ENCODE data around the gene MRGPRE.
A peak's percentile ranks its signal among the peaks of the same experiment; 100 is the strongest.

MRGPRE gene

DNA sequence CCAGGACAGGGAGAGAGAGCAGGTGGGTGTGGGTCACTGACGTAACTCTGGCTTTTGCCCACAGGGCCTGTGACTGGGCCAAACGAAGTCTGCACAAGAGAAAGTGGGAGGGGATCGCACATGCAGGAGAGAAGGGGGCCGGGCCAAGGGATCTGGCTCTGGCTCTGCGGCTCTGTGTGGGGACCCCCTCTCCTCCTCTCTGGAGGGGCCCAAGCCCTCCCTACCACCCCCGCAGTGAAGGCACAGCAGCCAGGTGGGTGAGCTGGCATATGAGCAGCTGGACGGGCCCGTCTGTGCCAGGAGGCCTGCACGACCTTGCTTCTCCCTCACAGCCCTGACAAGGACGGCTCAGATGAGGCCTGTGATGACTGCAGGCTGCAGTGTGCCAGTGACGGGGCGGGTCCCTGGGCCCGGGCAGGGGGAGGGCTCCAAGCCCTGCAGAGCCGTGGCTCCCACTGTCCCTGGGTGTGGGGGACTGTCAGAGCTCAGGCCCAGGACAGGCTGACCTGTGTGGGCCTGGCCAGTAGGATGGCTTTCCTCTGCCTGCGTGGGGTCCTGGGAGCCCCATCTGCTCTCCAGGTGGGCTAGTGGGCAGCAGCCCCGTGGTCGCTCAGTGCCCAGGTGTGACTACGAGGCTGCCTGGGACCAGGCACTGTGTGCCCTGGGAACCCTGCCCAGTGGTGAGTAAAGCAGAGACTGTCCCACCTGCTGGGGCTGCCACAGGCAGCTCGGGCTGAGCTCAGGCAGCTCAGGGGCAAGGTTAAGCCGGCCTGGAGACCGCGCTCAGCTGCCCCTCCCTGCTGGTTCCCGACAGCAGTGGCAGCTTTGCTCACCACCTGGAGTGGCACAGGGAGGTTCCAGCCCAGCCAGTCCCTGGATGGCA lies 35.8 kb downstream of the MRGPRE start:
- DNase-seq, result no peak

DNA sequence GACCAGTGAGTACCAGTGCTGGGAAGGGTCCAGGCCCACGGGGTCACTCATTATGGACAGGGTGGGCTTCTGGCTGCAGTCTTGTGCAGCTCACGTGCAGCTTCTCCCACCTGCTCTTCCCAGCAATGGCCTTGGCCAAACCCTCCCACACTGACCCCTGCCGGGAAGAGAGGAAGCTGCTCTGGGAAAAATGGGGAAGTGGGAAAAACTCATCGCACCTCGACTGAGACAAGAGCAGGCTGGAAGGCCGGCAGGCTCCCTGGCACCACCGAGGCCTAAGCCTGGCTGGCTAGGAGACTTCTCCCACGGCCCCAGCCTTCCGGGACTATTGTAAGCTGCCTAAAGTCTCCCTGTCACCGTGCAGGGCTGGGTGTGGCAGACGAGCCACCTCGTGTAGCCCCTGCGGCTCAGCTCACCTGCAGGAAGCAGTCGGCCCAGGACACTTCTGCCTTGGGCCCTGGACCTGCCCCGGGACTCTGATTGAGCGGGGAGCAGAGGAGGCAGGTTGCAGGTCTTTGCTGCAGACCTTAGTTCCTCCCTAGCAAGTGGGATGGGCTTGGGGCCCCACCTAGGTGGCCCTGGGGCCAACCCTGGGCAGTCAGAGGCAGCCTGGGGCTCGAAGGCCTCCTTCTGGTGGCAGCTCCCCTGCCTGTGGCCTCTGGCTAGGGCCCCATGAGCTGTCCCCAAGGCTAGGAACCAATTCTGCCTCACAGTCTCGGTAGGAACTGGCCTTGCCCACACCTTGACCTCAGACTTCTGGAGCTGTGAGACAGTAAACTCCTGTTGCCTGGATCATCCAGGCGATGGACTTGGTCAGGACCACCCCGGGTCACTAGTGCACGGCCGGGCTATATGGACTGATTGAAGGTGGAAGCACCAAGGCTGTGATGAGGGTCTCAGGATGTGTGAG lies 36.7 kb downstream of the MRGPRE start:
- peak; percentile 16 for DNase-seq

DNA sequence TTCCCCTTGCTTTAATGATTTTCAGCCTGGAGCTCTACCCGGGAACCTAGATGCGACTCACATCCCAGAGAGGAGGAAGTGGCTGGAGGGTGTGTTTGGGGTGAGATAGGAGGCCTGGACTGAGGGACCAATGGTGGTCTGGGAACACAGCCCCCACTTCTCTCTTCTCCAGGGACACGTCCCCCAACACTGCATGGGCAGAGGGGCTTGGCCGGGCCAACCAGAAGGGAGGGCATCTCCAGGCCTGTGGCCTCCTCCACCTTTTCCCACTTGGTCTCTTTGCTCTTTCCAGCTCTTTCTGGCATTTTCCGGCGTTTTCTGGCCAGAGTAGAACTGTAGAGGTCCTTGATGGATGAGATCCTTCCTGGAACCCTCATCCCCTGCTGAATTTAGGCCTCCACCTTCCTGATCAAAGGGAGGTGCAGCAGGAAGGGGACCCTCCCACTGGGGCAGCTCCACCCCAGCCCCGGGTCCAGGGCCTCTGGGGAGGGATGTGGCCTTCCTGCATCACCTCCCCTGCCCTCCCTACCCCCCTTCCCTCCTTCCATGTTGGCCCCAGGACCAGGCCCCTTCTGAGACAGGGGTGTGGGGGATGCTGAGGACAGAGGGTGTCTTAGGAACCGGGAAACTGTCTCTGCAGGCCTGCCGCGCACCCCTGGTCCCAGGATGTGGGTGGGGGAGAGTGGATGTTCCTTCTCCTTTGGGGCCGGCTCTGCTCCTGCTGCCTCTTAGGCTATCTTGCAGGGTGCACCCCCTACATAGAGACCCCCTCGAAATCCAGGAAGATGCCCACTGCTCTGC lies 38.0 kb downstream of the MRGPRE start:
- no peak for DNase-seq

DNA sequence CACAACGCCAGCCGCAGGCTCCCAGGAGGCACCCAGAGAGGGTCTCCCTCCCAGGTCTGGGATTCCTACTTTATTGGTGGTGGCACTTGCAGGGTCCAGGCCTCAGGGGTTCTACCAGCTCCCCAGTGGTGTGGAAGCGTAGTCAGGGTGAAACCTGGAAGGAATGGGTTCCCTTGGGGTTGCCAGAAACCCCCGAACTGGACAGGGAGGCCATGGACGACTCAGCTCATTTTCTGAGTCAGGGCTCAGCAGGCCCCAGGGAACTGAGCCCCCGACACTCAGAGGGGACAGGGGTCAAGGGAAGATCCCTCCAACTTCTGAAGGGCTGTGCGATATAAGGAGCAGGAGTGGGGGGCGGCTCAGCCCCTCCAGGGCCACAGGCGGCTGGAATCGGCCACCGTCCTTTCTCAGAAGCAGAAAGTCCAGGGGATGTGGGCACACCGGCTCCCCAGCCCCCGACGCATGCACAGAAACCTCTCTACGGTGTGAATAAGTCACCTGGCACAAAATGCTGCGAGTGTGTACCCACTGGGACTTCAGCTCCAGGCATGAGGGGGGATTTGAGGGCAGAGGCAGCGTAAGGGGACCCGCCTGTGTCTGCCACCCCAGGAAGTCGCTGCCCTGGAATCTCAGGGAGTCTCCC lies 38.7 kb downstream of the MRGPRE start:
- DNase-seq, result no peak

DNA sequence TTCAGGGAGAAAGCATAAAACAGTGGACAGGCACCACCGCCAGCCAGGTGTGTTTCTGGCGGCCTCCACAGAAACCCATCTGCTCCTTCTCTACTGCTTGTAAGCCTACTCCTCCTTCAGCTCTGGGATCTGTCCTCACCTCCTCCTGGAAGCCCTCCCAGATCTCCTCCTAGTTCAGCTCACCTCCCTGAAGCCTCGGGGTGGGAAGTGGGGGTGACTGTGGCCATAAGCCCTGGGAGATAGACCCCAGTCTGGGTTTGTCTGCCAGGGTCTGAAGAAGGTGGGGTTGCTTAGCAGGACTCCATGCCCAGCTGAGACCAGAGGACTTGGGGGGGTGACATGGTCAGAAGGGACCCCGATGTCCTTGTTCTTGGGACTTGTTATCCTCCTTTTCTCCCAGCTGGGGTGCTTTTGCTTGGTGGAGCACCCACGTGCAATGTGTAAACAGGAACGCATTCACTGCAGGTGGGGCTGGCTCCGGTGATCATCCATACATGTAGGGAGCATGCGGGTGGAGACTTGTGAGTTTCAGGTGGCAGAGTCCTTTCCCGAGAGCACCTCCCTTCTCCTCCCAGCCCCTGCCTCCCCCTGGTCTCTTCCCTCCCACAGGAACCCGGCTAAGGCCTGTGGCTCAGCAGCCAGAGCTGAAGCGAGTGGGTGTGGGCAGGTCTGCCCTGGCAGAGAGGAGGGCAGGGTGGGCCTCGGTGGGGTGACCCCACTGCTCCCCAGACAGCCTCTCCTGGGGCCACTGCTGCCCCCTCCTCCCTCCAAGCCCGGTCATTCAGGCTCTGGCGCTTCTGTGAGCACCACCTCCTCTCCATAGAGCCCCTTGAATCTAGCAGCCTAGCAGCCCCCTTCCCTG lies 39.5 kb downstream of the MRGPRE start:
- DNase-seq, result no peak

DNA sequence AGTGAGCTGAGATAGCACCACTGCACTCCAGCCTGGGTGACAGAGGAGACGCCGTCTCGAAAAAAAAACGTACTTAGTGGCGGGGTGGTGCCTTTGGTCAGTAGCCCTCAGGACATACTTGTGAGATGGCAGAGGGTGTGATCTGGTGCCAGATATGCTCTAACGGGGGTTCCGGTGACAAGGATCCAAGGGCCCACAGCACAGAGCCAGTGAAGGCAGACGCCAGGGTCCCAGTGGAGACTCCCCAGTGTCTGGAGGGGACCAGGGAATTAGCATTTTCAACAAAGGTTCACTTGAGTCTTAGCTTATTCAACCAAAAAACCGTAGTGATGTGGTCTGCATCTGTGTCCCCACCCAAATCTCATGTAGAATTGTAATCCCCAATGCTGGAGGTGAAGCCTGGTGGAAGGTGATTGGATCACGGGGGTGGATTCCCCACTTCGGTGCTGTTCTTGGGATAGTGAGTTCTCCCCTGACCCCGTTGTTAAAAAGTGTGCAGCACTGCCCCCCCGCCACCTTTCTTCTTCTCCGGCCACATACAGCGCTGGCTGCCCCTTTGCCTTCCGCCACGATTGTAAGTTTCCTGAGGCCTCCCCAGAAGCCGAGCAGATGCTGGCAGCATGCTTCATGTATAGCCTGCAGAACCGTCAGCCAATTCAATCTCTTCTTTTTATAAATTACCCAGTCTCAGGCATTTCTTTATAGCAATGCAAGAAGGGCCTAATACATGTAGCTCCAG lies 40.5 kb downstream of the MRGPRE start:
- no peak for DNase-seq

DNA sequence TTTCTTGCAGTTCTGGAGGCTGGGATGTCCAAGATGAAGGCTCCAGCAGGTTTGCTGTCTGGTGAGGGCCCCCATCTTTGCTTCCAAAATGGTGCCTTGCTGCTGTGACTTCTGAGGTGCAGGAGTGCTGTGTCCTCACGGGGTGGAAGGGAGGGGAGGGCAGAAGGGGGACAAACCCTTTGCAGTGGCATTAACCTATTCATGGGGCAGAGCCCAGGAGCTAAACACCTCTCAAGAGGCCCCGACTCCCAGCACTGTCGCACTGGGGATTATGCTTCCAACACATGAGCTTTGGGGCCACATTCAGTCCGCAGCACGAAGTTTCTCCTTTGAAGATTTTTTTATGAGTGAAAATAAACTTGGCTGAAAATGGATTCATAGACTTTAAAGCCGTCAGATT lies 41.6 kb downstream of the MRGPRE start:
- DNase-seq, result no peak

DNA sequence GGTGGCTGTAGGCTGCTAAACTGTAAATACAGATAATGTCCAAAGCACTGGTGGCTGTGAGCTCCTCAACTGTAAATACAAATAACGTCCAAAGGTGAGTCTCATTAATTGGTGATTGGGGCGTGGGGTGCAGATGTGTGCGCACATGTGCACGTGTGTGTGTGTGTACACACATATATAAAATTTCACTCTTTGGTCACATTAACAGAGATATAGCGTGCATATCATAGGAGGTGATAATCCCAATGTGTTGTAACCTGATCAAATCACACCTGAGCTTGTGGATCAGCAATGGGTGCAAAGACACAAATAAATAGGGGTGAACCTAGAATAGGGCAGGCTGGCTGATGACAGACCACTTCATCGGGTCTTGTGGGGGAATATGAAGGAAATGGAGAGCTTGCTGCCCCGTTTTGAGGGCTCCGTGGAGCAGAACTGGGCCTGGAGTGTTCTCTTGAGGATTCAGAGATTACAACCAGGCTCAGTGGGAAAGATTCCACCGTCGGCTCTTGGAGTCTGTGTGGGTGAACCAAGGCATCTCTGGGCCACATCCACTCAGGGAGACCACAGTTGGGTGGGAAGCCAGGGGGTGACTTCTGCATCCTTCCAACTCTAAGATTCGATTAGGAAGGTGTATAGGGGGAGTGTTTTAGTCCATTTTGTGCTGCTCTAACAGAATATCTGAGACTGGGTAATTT lies 42.2 kb downstream of the MRGPRE start:
- DNase-seq, result no peak

DNA sequence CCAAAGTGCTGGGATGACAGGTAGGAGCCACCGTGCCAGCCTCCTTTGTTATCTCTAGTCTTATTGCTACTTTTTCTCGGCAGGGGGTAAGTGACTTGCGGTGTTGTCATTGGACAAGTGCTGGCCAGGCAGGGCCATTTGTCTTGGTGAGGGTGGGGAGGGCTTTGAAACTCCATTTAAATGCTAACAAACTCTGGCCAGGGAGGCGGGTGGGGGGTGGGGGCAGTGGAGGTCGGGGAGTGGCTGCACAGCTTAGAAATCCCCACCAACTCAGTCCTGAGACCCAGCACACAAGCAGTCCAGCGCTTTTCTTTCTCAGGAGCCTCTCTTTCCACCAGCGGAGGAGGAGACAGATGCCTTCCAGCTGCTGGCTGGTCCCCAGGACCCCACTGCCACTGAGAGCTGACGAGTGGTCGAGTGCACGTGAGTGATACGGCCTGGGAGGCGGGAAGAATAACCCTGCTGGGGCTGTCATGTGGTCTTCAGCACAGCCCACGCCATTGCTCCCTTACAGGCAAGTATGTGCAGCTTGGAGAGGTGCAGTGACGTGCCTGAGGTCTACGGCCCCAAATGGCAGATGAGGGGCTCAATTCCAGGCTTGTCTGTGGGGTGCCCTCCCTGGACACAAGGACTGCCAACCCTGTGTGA lies 42.9 kb downstream of the MRGPRE start:
- no peak for DNase-seq

DNA sequence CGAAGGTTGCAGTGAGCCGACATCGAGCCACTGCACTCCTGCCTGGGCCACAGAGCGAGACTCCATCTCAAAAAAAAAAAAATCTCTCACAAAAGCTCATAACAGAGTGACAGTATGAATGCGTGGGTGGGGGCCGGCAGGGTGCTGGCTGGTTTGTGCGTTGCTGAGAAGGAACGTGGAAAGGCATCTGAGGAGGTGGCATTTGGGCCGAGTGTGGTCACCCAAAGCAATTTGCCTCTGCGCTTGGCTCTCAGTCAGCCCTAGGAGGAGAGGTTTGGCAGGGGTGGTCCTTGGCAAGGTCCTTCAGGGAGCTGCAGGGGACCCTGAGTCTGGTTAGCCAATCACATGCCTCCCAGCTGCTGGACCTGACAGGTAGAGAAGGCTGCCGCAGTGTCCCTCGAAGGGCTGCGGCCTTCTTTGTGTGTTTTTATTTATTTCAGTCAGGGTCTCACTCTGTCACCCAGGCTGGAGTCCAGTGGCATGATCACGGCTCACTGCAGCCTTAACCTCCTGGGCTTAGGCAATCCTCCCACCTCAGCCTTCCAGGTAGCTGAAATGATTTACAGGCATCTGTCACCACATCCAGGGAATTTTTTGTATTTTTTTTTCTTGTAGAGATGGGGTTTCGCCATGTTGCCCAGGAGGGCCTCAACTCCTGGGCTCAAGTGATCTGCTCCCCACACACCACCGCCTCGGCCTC lies 43.6 kb downstream of the MRGPRE start:
- no peak for DNase-seq

DNA sequence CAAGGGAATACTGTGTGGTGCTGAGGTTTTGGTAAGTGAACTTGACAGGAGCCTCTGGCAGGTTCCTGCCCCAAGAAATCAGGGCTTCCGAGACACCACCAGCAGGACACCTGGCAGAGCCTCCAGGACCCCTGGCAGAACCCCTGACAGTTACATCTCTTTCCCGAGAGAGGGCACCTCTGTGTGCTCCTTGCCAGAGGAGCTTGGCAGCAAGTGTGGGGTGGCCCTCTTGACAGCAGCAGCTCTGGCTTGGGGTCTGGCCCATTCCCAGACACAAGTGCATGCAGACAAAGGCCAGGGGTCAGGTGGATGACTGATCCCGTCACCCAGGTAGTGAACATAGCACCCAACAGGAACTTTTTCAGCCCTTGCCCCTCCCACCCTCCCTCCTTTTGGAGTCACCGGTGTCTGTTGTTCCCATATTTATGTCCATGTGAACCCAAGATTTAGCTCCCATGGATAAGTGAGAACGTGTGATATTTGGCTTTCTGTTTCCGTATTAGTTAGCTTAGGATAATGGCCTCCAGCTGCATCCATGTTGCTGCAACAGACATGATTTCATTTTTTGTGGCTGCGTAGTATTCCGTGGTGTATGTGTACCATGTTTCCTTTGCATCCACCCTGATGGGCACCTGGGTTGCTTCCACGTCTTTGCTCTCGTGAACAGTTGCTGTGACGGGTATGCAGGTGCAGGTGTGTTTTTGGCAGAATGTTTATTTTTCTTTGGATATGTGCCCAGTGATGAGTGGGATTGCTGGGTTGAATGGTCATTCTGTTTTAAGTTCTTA lies 45.9 kb downstream of the MRGPRE start:
- no peak for DNase-seq

DNA sequence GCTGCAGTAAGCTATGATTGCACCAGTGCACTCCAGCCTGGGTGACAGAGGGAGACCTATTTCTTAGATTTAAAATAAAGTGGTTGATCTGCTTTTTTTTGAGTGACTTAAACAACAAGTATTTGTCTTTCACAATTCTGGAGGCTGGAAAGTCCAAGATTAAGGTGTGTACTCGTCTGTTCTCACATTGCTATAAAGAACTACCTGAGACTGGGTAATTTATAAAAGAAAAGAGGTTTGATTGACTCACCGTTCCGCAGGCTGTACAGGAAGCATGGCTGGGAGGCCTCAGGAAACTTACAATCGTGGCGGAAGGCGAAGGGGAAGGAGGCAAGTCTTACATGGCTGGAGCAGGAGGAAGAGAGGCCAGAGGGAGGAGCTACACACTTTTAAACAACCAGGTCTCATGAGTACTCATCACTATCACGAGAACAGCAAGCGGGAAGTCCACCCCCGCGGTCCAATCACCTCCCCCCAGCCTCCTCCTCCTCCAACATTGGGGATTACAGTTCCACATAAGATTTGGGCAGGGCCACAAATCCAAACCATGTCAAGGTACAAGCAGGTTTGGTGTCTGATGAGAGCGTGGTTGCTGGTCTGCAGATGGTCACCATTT lies 47.4 kb downstream of the MRGPRE start:
- DNase-seq, result no peak

DNA sequence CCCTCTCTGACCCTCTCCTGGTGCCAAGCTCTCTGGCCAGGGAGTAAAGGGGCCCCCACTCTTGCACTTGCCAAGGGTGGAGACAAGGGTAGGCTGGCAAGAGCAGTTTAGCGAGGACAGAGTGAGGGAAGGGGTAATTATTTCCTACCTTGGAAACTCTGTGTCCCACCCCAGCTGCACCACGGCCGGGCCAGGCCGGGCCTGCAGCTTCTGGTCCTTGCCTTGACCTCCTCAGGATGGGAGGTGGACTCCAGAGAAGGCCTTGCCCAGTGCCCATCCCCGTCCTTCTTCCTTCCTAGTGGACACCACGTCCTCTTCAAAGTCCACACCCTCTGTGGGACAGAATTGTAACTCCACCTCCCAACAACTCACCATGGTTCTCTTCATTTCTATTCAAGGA lies 48.7 kb downstream of the MRGPRE start:
- DNase-seq, result no peak

DNA sequence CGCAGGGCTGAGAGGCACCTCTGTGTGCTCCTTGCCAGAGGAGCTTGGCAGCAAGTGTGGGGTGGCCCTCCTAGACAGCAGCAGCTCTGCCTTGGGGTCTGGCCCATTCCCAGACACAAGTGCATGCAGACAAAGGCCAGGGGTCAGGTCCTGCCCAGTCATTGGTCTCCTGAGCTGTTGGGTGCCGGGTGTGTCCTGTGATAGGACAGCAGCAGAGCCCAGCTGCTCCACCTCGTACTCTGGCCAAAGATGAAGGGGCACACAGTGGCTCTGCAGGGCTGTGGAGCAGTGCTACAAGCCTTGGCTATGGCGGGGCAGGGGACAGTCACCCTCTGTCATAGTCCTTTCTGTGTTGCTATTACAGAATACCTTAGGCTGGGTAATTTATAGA lies 49.8 kb downstream of the MRGPRE start:
- DNase-seq, result no peak

DNA sequence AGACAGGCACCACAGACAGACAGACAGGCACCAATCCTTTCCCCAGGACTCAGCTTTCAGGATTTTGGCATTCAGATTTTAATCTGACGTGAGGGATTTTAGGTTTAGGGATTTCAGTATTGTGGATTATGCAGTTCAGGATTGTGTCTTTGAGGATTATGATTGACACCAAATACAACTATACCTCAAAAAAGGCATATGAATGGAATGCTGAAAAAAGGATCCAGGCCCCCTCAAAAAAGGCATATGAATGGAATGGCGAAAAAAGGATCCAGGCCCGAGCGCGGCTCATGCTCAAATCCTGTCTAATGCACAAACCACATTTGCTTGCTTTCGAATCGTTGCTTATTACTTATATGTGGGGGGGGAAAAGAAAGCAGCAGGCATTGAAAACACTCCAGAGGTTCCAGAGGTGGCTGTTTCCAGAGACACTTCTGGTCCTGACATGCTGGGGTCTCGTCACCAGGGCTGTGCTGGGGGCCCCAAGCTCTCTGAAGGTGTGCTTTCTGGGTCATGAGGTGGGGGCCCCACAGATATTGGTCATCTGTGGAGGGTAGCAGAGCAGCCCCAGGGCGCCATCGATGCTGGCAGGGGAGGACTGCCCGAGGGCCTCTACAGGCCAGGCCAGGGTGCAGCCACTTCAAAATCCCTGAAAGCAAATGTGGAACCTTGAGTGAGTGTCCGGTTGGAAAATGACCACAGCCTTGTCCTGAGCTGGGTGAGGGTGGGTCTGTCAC lies 50.3 kb downstream of the MRGPRE start:
- no peak for DNase-seq

DNA sequence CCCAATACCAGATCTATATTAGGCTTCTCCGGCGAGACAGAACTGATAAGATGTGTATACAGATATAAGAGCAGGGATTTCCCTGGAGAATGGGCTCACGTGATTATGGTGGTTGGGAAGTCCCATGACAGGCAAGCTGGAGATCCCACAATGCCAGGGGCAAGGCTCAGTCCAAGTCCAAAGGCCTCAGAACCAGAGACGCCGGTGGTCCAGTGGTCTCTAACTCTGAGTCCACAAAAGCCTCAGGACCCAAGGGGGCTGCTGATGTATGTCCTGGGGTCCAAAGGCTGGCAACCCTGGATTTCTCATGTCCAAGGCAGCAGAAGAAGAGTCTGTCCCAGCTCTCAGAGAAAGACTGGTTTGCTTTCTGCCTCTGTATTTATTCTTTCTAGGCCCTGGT lies 51.3 kb downstream of the MRGPRE start:
- DNase-seq, result no peak

DNA sequence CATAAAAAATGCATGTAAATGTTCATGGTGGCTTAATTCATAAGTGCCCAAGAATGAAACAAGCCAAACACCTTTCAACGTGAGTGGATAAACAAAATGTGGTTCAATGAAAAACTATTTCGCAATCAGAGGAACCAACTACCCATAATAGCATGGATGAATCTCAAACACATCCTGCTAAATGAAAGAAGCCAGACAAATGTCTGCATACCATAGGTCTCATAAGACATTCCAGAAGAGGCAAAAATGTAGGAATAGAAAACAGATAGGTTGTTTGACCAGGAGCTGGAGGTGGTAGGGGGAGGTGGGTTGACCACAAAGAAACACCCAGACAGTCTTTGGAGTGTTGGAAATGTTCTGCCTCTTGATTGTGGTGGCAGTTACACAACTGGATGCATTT lies 53.9 kb downstream of the MRGPRE start:
- peak; percentile 86 for DNase-seq

Measured in fibroblast of upper back skin (primary cell).